Bronchial epithelial cell (primary cell): ENCODE results near the gene C15orf40. TPM values are rescaled to one million over a fixed set of nuclear protein-coding genes. Genes with fewer than 3 reads are reported as not detected.

Experiments
- DNase-seq: peaks from one replicate; pipeline ENCODE4 v3.0.0-alpha.2; 2010; ENCODE audit warnings: low read depth
- FAIRE-seq: peaks from 2 replicates; lab custom pipeline; 2011; peaks lifted over from hg19 to GRCh38; lab: Jason Lieb, UNC
- H3K27me3 ChIP-seq: 2 replicates; pipeline ENCODE4 v1.5.1; 2011; ENCODE audit warnings: low read length; ENCODE audit not compliant: control insufficient read depth, insufficient read depth
- H3K36me3 ChIP-seq: 2 replicates; pipeline ENCODE4 v1.5.1; 2011; ENCODE audit warnings: low read length; ENCODE audit not compliant: control insufficient read depth, insufficient read depth
- H3K4me3 ChIP-seq: 2 replicates; pipeline ENCODE4 v1.5.1; 2011; ENCODE audit warnings: mild to moderate bottlenecking, low read depth, low read length, control low read depth
- CTCF ChIP-seq: IDR thresholded peaks from 2 replicates; pipeline ENCODE4 v1.5.1; 2011; ENCODE audit warnings: mild to moderate bottlenecking, moderate library complexity, low read length, control low read depth, inconsistent platforms; ENCODE audit not compliant: insufficient read depth, severe bottlenecking
- total RNA-seq: library from RNA; depleted of rRNA; stranded (reverse); fragments of >200 nt; gene quantifications from 2 replicates; pipeline ENCODE4 v1.2.1, GENCODE V29; 2014

Gene C15orf40
- total RNA-seq, 1 donor from 2014 or later: 5.5 TPM

- no peak for TF ChIP-seq CTCF
- Histone ChIP-seq H3K36me3 (peaks cover 1% of the 10 kb centered on the region), H3K27me3 (no peaks in the 10 kb centered on the region), H3K4me3 (no peak overlapping the region)
- DNase-seq (no peak), FAIRE-seq (no peak)
Measured at GRCh38 chr15:82992436-82992998, 18.9 kb downstream of the C15orf40 start.

- Histone ChIP-seq H3K36me3 (peaks cover 1% of the 10 kb centered on the region), H3K27me3 (no peaks in the 10 kb centered on the region), H3K4me3 (peak overlapping the region; percentile 54)
- DNase-seq (peak; percentile 20), FAIRE-seq (no peak)
- no peak for TF ChIP-seq CTCF
Measured at GRCh38 chr15:82986442-82986780, 25.0 kb downstream of the C15orf40 start.

GRCh38 chr15:82985688-82986441, 25.6 kb downstream of the C15orf40 start, which contains the start of gene RAMAC:
Gene RAMAC, plus strand, starts transcription at chr15:82986210. Its CDS starts 2,809 bp downstream, at chr15:82989019.
- peak; percentile 23 for FAIRE-seq
- TF ChIP-seq CTCF: no peak
- H3K4me3 ChIP-seq: peak within 1 kb of the TSS; percentile 54
- H3K27me3 ChIP-seq: no peaks in the 10 kb centered on the region
- peaks cover 1% of the 10 kb centered on the region for H3K36me3 ChIP-seq
- DNase-seq: peak; percentile 92

- no peak for TF ChIP-seq CTCF
- no peaks in the 10 kb centered on the region for H3K36me3 ChIP-seq
- DNase-seq (no peak), FAIRE-seq (no peak)
- H3K4me3 ChIP-seq: no peak overlapping the region
- H3K27me3 ChIP-seq: no peaks in the 10 kb centered on the region
Measured at GRCh38 chr15:82980981-82981380, 30.5 kb downstream of the C15orf40 start.

- Histone ChIP-seq H3K27me3 (no peaks in the 10 kb centered on the region), H3K36me3 (no peaks in the 10 kb centered on the region), H3K4me3 (no peak overlapping the region)
- DNase-seq (no peak), FAIRE-seq (no peak)
- no peak for TF ChIP-seq CTCF
Measured at GRCh38 chr15:82979726-82980125, 31.7 kb downstream of the C15orf40 start.

GRCh38 chr15:82978438-82978837, 33.0 kb downstream of the C15orf40 start:
- no peak overlapping the region for H3K4me3 ChIP-seq
- DNase-seq (no peak), FAIRE-seq (no peak)
- H3K36me3 ChIP-seq: no peaks in the 10 kb centered on the region
- H3K27me3 ChIP-seq: no peaks in the 10 kb centered on the region
- TF ChIP-seq CTCF: no peak
